ENCODE data around the gene CBFA2T3.

Gene CBFA2T3

DNA sequence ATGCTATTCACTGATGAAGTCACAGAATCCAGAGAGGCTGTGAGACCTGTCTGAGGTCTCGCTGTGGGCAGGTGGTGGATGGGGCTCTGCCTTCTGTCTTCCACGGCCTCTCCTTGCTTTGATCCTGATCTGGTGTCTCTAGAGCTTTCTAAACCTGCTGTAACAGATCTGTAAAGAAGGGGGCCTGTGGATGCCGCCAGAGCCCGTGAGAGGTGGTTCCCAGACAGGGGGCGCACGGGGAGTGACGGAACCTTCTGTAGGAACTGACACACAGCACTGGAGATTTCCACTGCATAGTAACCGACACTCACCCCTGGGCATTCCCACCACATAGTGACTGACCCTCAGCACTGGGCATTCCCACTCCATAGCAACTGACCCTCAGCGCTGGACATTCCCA lies 16.0 kb downstream of the CBFA2T3 start:
- no peak overlapping the region for H3K27ac ChIP-seq (ENCODE audit: low read length)
- H3K4me1 ChIP-seq (ENCODE audit: control insufficient read depth in 1 of 2, insufficient read depth in 2 of 2, low read length in 2 of 2): peaks cover 0 to 4% of the 10 kb centered on the region in 2 donors
- no peaks in the 10 kb centered on the region for H3K36me3 ChIP-seq (ENCODE audit: control insufficient read depth in 1 of 2, insufficient read depth in 2 of 2, low read length in 2 of 2)
- H3K9me3 ChIP-seq (ENCODE audit: control insufficient read depth in 1 of 2, low read length in 2 of 2): no peaks in the 10 kb centered on the region
- H3K4me3 ChIP-seq (ENCODE audit: low read depth in 1 of 2, low read length in 2 of 2): no peak overlapping the region
- H3K27me3 ChIP-seq (ENCODE audit: low read depth, low read length): no peaks in the 10 kb centered on the region

DNA sequence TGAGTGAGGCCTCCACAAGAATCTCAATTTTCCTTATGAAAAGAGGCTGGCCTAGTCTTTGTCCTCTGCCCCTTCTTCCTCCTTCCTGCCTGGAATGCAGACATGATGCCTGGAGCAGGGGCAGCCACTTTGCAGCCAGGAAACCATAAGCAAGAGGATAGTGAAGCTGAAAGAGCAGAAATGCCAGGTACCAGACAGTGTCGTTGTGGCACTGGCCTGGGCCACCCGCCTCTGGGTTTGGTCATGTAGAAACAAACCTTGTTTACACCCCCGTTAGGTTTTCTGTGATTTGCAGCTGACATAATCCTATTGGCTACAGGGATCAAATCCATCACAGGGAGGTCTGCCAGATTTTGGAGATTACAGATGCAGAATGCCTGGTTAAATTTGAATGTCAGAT lies 16.5 kb downstream of the CBFA2T3 start:
- no peaks in the 10 kb centered on the region for H3K36me3 ChIP-seq (ENCODE audit: control insufficient read depth in 1 of 2, insufficient read depth in 2 of 2, low read length in 2 of 2)
- no peaks in the 10 kb centered on the region for H3K9me3 ChIP-seq (ENCODE audit: control insufficient read depth in 1 of 2, low read length in 2 of 2)
- no peaks in the 10 kb centered on the region for H3K27me3 ChIP-seq (ENCODE audit: low read depth, low read length)
- no peak overlapping the region for H3K4me3 ChIP-seq (ENCODE audit: low read depth in 1 of 2, low read length in 2 of 2)
- no peak overlapping the region for H3K27ac ChIP-seq (ENCODE audit: low read length)
- peaks cover 0 to 5% of the 10 kb centered on the region in 2 donors for H3K4me1 ChIP-seq (ENCODE audit: control insufficient read depth in 1 of 2, insufficient read depth in 2 of 2, low read length in 2 of 2)

DNA sequence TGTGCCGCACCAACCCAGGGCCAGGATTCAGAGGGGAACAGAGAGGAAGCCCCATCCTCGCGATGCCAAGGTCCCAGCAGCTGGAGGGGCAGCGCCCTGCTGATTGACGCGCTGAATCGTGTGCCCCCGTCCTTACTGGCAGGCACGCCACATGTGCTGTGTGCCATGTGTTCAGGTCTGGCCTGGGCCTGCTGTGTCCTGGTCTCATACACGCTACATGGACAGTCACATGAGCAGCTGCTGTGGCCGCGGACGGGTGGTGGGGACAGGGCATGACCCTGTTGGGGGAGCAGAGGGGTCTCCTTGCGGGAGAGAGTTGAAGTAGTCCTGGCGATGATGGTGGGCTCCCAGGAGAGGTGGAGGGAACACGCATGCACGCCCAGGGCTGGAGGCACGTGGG lies 18.0 kb downstream of the CBFA2T3 start:
- Histone ChIP-seq H3K4me1 (ENCODE audit: control insufficient read depth in 1 of 2, insufficient read depth in 2 of 2, low read length in 2 of 2) (peaks cover 0 to 5% of the 10 kb centered on the region in 2 donors), H3K36me3 (ENCODE audit: control insufficient read depth in 1 of 2, insufficient read depth in 2 of 2, low read length in 2 of 2) (no peaks in the 10 kb centered on the region), H3K27ac (ENCODE audit: low read length) (no peak overlapping the region), H3K9me3 (ENCODE audit: control insufficient read depth in 1 of 2, low read length in 2 of 2) (no peaks in the 10 kb centered on the region), H3K4me3 (ENCODE audit: low read depth in 1 of 2, low read length in 2 of 2) (no peak overlapping the region), H3K27me3 (ENCODE audit: low read depth, low read length) (no peaks in the 10 kb centered on the region)

DNA sequence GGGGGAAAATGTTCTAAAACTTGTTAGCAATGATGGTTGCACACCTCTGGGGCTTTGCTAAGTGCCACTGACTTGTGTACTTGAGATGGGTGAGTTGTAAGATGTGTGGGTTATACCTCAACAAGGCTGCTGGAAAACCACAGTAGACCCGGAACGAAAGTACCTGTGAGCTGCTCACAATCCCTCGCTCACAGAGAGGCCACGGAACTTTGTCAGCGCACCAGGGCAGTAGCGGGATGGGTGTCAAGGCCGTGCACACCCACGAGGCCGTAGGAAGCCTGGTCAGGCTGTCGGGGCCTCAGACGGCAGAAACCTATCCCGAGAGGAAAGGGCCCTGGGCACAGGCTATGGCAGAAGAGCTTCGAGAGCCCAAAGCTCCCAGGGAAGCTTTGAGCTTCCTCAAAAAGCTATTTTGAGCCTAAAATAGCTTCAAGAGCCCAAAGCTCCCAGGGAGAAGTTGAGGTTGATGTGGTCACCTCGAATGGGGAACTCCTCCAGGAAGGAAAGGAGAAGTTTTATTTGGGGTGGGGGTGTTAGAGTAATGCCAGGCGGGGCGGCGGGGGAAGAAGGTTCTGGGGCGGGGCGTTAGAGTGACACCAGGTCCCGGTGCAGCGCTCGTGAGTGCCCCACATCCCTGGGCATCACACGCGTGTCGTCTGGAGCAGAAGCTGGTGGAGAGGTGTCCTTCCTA lies 19.0 kb downstream of the CBFA2T3 start:
- H3K4me1 ChIP-seq (ENCODE audit: control insufficient read depth in 1 of 2, insufficient read depth in 2 of 2, low read length in 2 of 2): peaks cover 0 to 5% of the 10 kb centered on the region in 2 donors
- no peaks in the 10 kb centered on the region for H3K9me3 ChIP-seq (ENCODE audit: control insufficient read depth in 1 of 2, low read length in 2 of 2)
- H3K4me3 ChIP-seq (ENCODE audit: low read depth in 1 of 2, low read length in 2 of 2): peak overlapping the region in 1 of 2 donors; percentile 8
- H3K27me3 ChIP-seq (ENCODE audit: low read depth, low read length): no peaks in the 10 kb centered on the region
- H3K36me3 ChIP-seq (ENCODE audit: control insufficient read depth in 1 of 2, insufficient read depth in 2 of 2, low read length in 2 of 2): no peaks in the 10 kb centered on the region
- no peak overlapping the region for H3K27ac ChIP-seq (ENCODE audit: low read length)

DNA sequence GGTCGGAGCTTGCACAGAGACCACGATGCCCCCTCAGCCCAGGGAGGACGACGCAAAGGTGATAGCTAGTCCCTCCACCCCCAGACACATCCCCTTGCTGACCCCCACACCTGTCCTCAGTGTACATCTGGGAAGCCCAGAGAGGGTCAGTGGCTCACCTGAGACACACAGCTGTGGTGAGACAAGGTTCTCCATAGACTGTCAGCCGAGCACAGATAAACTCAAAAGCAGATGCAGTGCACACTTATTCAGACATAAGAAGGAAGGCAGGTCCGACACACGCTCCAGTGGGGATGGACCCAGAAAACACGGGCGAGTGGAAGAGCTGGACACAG lies 19.6 kb downstream of the CBFA2T3 start:
- Histone ChIP-seq H3K27ac (ENCODE audit: low read length) (no peak overlapping the region), H3K4me1 (ENCODE audit: control insufficient read depth in 1 of 2, insufficient read depth in 2 of 2, low read length in 2 of 2) (peaks cover 0 to 5% of the 10 kb centered on the region in 2 donors), H3K36me3 (ENCODE audit: control insufficient read depth in 1 of 2, insufficient read depth in 2 of 2, low read length in 2 of 2) (no peaks in the 10 kb centered on the region), H3K4me3 (ENCODE audit: low read depth in 1 of 2, low read length in 2 of 2) (no peak overlapping the region), H3K9me3 (ENCODE audit: control insufficient read depth in 1 of 2, low read length in 2 of 2) (no peaks in the 10 kb centered on the region), H3K27me3 (ENCODE audit: low read depth, low read length) (no peaks in the 10 kb centered on the region)

DNA sequence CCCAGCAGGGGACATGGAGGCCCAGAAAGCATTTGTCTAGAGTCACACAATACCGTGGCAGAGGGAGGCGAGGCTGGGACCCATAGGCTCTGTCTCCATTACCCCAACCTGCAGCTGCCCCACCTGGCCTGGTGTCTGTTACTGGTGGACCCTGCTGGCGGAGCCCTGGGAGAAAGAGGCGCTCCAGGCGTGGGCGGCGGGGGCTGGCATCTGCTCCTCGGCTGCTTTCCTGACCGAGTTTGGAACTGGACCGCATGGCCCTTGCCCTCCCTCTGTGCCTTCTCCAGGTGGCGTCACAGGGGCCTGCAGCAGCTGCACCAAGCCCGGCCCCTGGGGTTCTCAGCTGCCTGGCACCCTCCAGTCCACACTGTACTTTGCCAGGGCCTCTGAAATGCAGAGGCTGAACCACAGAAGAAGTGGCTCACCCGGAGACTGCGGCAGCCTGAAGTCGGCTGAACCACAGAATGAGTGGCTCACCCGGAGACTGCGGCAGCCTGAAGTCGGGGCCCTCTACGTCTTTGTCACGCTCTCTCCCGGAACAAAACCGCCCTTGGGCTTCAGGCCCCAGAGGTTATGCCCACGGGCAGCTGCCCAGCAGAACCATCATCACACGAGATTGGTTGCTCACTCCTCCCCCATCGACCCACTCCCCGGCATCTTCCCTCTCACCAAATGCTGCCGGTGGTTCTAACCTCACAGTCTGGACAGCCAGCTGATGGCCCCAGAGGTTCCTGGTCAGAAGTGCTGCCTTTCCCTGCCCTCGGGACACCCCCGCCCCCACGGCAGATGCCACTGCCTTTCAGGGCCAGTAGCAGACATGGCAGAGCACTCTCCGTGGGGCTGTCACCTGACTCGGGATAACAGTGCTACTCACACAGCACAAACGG lies 20.2 kb downstream of the CBFA2T3 start:
- Histone ChIP-seq H3K27ac (ENCODE audit: low read length) (no peak overlapping the region), H3K36me3 (ENCODE audit: control insufficient read depth in 1 of 2, insufficient read depth in 2 of 2, low read length in 2 of 2) (no peaks in the 10 kb centered on the region), H3K4me1 (ENCODE audit: control insufficient read depth in 1 of 2, insufficient read depth in 2 of 2, low read length in 2 of 2) (peaks cover 0 to 5% of the 10 kb centered on the region in 2 donors), H3K27me3 (ENCODE audit: low read depth, low read length) (no peaks in the 10 kb centered on the region), H3K4me3 (ENCODE audit: low read depth in 1 of 2, low read length in 2 of 2) (no peak overlapping the region), H3K9me3 (ENCODE audit: control insufficient read depth in 1 of 2, low read length in 2 of 2) (no peaks in the 10 kb centered on the region)

DNA sequence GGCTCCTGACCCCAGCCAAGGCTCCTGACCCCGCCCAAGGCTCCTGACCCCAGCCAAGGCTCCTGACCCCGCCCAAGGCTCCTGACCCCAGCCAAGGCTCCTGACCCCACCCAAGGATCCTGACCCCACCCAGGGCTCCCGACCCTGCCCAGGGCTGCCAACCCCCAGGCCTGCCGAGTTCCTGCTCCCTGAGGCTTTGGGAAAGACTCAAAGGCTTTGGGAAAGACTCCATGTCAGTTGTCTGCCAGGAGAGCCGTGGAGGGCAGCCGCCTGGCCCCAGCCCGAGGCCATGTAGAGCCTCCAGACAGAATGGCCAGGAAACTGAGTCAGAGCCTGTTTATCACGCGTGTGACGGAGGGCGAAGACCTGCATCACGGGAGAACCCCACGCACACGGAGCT lies 21.1 kb downstream of the CBFA2T3 start:
- peaks cover 0 to 5% of the 10 kb centered on the region in 2 donors for H3K4me1 ChIP-seq (ENCODE audit: control insufficient read depth in 1 of 2, insufficient read depth in 2 of 2, low read length in 2 of 2)
- H3K27me3 ChIP-seq (ENCODE audit: low read depth, low read length): no peaks in the 10 kb centered on the region
- no peaks in the 10 kb centered on the region for H3K36me3 ChIP-seq (ENCODE audit: control insufficient read depth in 1 of 2, insufficient read depth in 2 of 2, low read length in 2 of 2)
- no peak overlapping the region for H3K27ac ChIP-seq (ENCODE audit: low read length)
- peaks cover 0 to 2% of the 10 kb centered on the region in 2 donors for H3K9me3 ChIP-seq (ENCODE audit: control insufficient read depth in 1 of 2, low read length in 2 of 2)
- H3K4me3 ChIP-seq (ENCODE audit: low read depth in 1 of 2, low read length in 2 of 2): no peak overlapping the region

DNA sequence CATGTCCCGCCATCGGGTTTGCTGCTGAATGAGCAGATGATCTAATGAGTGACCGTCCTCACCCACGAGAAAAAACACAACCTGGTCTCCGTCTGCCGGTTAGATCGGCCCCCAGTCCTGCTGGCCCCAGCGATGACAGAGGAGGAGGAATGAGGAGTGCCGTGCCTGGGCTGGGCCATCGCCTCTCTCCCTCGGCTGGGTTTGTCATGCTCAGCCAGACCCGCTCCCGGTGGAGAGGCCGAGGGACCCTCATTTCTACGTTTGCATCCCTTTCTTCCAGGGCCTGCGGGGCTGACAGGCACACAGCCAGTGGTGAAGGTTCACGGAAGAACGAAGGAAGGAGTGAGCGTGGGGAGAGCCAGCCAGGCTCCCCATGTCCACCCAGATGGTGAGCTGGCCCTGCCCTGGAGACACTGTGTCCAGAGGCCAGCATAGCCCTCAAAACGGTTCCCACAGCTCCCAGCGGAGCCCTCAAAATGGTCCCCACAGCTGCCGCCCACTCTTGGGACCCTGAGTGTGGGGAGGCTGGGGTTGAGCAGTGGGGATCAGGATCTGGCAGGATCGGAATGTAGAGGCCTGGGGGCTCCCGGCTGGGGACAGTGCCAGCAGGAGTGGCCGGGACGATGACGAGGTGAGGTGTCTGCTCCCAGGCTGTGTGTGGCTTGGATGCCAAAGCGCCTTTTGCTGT lies 23.9 kb downstream of the CBFA2T3 start:
- Histone ChIP-seq H3K4me3 (ENCODE audit: low read depth in 1 of 2, low read length in 2 of 2) (no peak overlapping the region), H3K9me3 (ENCODE audit: control insufficient read depth in 1 of 2, low read length in 2 of 2) (peaks cover 0 to 2% of the 10 kb centered on the region in 2 donors), H3K4me1 (ENCODE audit: control insufficient read depth in 1 of 2, insufficient read depth in 2 of 2, low read length in 2 of 2) (peaks cover 0 to 5% of the 10 kb centered on the region in 2 donors), H3K27me3 (ENCODE audit: low read depth, low read length) (no peaks in the 10 kb centered on the region), H3K36me3 (ENCODE audit: control insufficient read depth in 1 of 2, insufficient read depth in 2 of 2, low read length in 2 of 2) (no peaks in the 10 kb centered on the region), H3K27ac (ENCODE audit: low read length) (no peak overlapping the region)

DNA sequence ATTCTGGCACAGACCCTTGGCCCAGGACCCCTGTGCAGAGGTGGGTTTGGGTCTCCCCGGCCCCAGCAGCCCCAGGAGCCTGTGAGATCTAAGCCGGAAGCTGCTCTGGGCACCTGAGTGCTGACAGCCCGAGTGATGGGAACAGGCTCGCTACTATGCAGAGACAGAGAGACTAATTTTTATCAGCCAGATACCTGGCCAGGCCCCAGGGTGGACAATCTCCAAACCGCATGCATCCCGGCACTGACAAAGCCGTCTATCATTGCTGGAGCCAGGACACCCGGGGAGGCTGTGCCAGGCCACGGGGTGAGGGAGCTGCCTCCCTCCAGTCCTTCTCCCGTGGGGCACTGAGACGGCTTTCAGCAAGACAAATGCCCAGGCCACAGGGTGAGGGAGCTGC lies 25.0 kb downstream of the CBFA2T3 start:
- H3K27ac ChIP-seq (ENCODE audit: low read length): no peak overlapping the region
- H3K9me3 ChIP-seq (ENCODE audit: control insufficient read depth in 1 of 2, low read length in 2 of 2): peaks cover 0 to 2% of the 10 kb centered on the region in 2 donors
- no peaks in the 10 kb centered on the region for H3K27me3 ChIP-seq (ENCODE audit: low read depth, low read length)
- H3K4me1 ChIP-seq (ENCODE audit: control insufficient read depth in 1 of 2, insufficient read depth in 2 of 2, low read length in 2 of 2): peaks cover 0 to 5% of the 10 kb centered on the region in 2 donors
- no peak overlapping the region for H3K4me3 ChIP-seq (ENCODE audit: low read depth in 1 of 2, low read length in 2 of 2)
- H3K36me3 ChIP-seq (ENCODE audit: control insufficient read depth in 1 of 2, insufficient read depth in 2 of 2, low read length in 2 of 2): no peaks in the 10 kb centered on the region

DNA sequence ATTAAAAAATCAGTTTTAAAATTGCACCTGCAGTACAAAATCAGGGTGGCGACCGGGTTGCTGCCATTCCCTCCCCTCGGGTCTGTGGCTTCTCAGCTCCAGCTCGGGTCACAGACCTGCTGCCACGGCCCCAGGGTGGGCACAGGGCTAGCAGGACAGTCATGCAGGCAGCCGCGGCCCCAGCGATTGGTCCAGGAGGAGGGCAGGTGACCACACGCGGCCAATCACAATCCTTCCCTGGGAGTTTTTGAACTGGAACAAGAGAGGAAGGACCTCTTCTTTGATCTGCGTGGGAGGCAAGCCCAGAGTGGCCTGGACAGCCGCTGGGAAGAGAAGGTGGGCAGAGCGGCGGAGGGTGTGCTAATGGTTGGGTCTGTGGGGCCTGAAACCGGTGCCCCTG lies 25.5 kb downstream of the CBFA2T3 start:
- H3K36me3 ChIP-seq (ENCODE audit: control insufficient read depth in 1 of 2, insufficient read depth in 2 of 2, low read length in 2 of 2): no peaks in the 10 kb centered on the region
- peaks cover 0 to 2% of the 10 kb centered on the region in 2 donors for H3K9me3 ChIP-seq (ENCODE audit: control insufficient read depth in 1 of 2, low read length in 2 of 2)
- no peak overlapping the region for H3K27ac ChIP-seq (ENCODE audit: low read length)
- H3K27me3 ChIP-seq (ENCODE audit: low read depth, low read length): no peaks in the 10 kb centered on the region
- peaks cover 0 to 5% of the 10 kb centered on the region in 2 donors for H3K4me1 ChIP-seq (ENCODE audit: control insufficient read depth in 1 of 2, insufficient read depth in 2 of 2, low read length in 2 of 2)
- no peak overlapping the region for H3K4me3 ChIP-seq (ENCODE audit: low read depth in 1 of 2, low read length in 2 of 2)

DNA sequence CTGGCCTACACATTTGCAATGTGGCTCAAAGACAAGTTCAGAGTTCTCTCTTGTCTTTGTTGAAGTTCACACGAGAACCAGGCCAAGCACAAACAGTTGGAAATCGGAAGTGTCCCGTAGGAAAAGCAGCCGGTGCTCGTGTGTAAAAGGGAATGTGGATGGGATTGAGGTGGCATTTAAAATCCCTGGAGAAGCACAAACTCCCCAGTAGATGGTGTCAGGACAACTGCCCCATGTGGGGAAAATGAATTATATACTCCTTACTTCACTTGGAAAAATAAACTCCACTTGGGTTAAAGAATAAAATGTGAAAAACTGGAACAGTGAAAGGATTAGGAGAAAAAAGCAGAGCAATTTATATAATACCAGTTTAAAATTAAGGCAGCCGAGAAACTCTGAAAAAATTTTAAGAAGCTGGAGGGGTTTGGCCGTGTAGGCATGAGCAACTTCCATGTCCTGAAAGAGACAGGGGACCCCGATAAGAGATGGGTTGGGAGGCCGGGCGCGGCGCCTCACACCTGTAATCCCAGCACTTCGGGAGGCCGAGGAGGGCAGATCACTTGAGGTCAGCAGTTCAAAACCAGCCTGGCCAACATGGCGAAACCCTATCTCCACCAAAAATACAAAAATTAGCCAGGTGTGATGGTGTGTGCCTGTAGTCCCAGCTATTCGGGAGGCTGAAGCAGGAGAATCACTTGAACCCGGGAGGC lies 28.1 kb downstream of the CBFA2T3 start:
- Histone ChIP-seq H3K9me3 (ENCODE audit: control insufficient read depth in 1 of 2, low read length in 2 of 2) (peaks cover 0 to 2% of the 10 kb centered on the region in 2 donors), H3K27me3 (ENCODE audit: low read depth, low read length) (no peaks in the 10 kb centered on the region), H3K36me3 (ENCODE audit: control insufficient read depth in 1 of 2, insufficient read depth in 2 of 2, low read length in 2 of 2) (no peaks in the 10 kb centered on the region), H3K4me1 (ENCODE audit: control insufficient read depth in 1 of 2, insufficient read depth in 2 of 2, low read length in 2 of 2) (no peaks in the 10 kb centered on the region), H3K27ac (ENCODE audit: low read length) (no peak overlapping the region), H3K4me3 (ENCODE audit: low read depth in 1 of 2, low read length in 2 of 2) (no peak overlapping the region)

All from muscle layer of duodenum (tissue), 2 donors.